Measurements from ENCODE around the gene NPTX1.

DNA sequence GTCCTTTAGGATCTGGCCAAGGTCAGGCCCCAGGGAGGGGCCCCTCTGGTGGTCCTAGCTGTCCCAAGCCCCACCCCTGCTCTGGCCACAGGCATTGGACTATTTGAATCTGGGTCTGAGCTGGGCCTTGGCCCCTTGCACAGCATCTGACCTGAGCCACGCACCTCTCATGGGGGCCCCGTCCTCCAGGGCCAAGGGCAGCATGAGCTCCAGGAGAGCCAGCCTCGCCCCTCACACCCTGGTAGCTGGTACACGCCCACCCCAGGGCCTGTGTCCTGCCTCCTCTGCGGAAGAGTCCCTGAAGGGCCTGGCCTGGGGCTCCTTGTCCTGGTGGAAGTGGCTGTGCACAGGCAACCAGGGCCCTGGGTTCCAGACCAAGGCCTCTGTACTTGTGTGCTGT is 37.6 kb downstream of the NPTX1 start:
- TF ChIP-seq POLR2A (IDR thresholded peaks at IDR 0.05): no peak
- TF ChIP-seq, protein P1, sequence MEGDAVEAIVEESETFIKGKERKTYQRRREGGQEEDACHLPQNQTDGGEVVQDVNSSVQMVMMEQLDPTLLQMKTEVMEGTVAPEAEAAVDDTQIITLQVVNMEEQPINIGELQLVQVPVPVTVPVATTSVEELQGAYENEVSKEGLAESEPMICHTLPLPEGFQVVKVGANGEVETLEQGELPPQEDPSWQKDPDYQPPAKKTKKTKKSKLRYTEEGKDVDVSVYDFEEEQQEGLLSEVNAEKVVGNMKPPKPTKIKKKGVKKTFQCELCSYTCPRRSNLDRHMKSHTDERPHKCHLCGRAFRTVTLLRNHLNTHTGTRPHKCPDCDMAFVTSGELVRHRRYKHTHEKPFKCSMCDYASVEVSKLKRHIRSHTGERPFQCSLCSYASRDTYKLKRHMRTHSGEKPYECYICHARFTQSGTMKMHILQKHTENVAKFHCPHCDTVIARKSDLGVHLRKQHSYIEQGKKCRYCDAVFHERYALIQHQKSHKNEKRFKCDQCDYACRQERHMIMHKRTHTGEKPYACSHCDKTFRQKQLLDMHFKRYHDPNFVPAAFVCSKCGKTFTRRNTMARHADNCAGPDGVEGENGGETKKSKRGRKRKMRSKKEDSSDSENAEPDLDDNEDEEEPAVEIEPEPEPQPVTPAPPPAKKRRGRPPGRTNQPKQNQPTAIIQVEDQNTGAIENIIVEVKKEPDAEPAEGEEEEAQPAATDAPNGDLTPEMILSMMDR (IDR thresholded peaks at IDR 0.05): no peak

Data from lower leg skin (tissue), 3 donors.